Left lung (tissue), 10 donors: ENCODE measurements around the gene ZNF423. TPM values are rescaled to one million over a fixed set of nuclear protein-coding genes. Genes with fewer than 3 reads are reported as not detected.
A peak's percentile ranks its signal among the peaks of the same experiment; 100 is the strongest.

Experiments used
- ATAC-seq: fragments of 200-7000 bp; cut with Tn5 transposase; one replicate; pipeline ENCODE4 v1.9.1; 2020; ENCODE audit warnings: moderate library complexity
- DNase-seq, 4 donors: peaks; one replicate each; pipeline ENCODE4 v3.0.0-alpha.2; 2013 to 2020
- H3K27ac ChIP-seq, 2 donors: fragments of 200-600 bp; sonication (generic) in 1 of 2; one replicate each; pipeline versions ENCODE4 v1.5.0 to v1.8.0; 2020 to 2021
- H3K27me3 ChIP-seq, 2 donors: fragments of 200-600 bp; sonication (generic) in 1 of 2; one replicate each; pipeline versions ENCODE4 v1.5.0 to v1.8.0; 2020 to 2021
- H3K36me3 ChIP-seq, 2 donors: fragments of 200-600 bp; sonication (generic) in 1 of 2; one replicate each; pipeline versions ENCODE4 v1.5.0 to v1.8.0; 2020 to 2021
- H3K4me1 ChIP-seq, 2 donors: fragments of 200-600 bp; one replicate each; pipeline ENCODE4 v1.8.0; 2021
- H3K4me3 ChIP-seq, 2 donors: fragments of 200-600 bp; sonication (generic) in 1 of 2; one replicate each; pipeline versions ENCODE4 v1.5.0 to v1.8.0; 2020 to 2021; ENCODE audit warnings: mild to moderate bottlenecking in 1 of 2
- H3K9me3 ChIP-seq, 2 donors: fragments of 200-600 bp; sonication (generic) in 1 of 2; one replicate each; pipeline versions ENCODE4 v1.5.0 to v1.8.0; 2020 to 2021
- CTCF ChIP-seq, 2 donors: fragments of 200-600 bp; sonication (generic) in 1 of 2; IDR thresholded peaks; one replicate each; pipeline versions ENCODE4 v1.5.0 to v1.8.0; 2021; ENCODE audit warnings: antibody characterized with exemption in 2 of 2
- intact Hi-C, 2 donors: fragments of 100-400 bp; cut with DNase I; formaldehyde crosslinking; loops; one replicate each; pipeline versions ENCODE4 v1.11.2 to v1.14.2; 2022
- polyA plus RNA-seq, 6 donors: library from polyadenylated mRNA; unstranded; fragments of 120-200 nt; gene quantifications; one replicate each; pipeline ENCODE4 v1.2.1, GENCODE V29; 2013; ENCODE audit not compliant: insufficient read length in 6 of 6
- total RNA-seq, 2 donors: library from RNA; stranded (reverse); fragmentation: NEBNext Ultra II Directional; extraction: Animal tissue kit (Norgen Biotek cat#: 25700); gene quantifications; one replicate each; pipeline ENCODE4 v1.2.1, GENCODE V29; 2021
- donor health status: DM: no; HTN: yes; CAD: no.
- donor health status: DM: no; HTN: no; CAD: no.

Gene ZNF423
- total and polyA plus RNA-seq, 8 donors = 7.8 to 30.5 (median 26.6) TPM

GRCh38 chr16:49505556-49505955 is 350.4 kb downstream of the ZNF423 start:
- Histone ChIP-seq H3K27me3 (no peaks in the 10 kb centered on the region), H3K36me3 (no peaks in the 10 kb centered on the region), H3K4me1 (no peaks in the 10 kb centered on the region), H3K9me3 (no peaks in the 10 kb centered on the region), H3K27ac (no peak overlapping the region), H3K4me3 (no peak overlapping the region)
- ATAC-seq (no peak), DNase-seq (no peak)
- TF ChIP-seq CTCF (IDR thresholded peaks at IDR 0.05) = no peak
- intact Hi-C loops = no loop called here

GRCh38 chr16:49504626-49505025 is 351.3 kb downstream of the ZNF423 start:
- Histone ChIP-seq H3K4me1 (no peaks in the 10 kb centered on the region), H3K9me3 (no peaks in the 10 kb centered on the region), H3K36me3 (no peaks in the 10 kb centered on the region), H3K27ac (no peak overlapping the region), H3K27me3 (no peaks in the 10 kb centered on the region), H3K4me3 (no peak overlapping the region)
- intact Hi-C loops = no loop called here
- no peak for TF ChIP-seq CTCF (IDR thresholded peaks at IDR 0.05)
- peak in 1 of 4 donors; percentile 4 for DNase-seq
- ATAC-seq = no peak

- Histone ChIP-seq H3K9me3 (no peaks in the 10 kb centered on the region), H3K27me3 (no peaks in the 10 kb centered on the region), H3K36me3 (no peaks in the 10 kb centered on the region), H3K4me3 (no peak overlapping the region), H3K27ac (no peak overlapping the region), H3K4me1 (no peaks in the 10 kb centered on the region)
- TF ChIP-seq CTCF (IDR thresholded peaks at IDR 0.05) = no peak
- DNase-seq = peak in 2 of 4 donors; percentile 8 to 19
- intact Hi-C loops = no loop called here
- ATAC-seq = no peak
These were observed 351.9 kb downstream of the ZNF423 start for GRCh38 chr16:49504023-49504364.

- Histone ChIP-seq H3K27ac (no peak overlapping the region), H3K36me3 (no peaks in the 10 kb centered on the region), H3K4me1 (no peaks in the 10 kb centered on the region), H3K27me3 (no peaks in the 10 kb centered on the region), H3K9me3 (no peaks in the 10 kb centered on the region), H3K4me3 (no peak overlapping the region)
- no peak for TF ChIP-seq CTCF (IDR thresholded peaks at IDR 0.05)
- peak in 1 of 4 donors; percentile 27 for DNase-seq
- ATAC-seq = no peak
- intact Hi-C loops = no loop called here
These were observed 352.5 kb downstream of the ZNF423 start for GRCh38 chr16:49503256-49504022.

GRCh38 chr16:49502136-49502881 is 353.6 kb downstream of the ZNF423 start:
- no peak for TF ChIP-seq CTCF (IDR thresholded peaks at IDR 0.05)
- no peak overlapping the region for H3K4me3 ChIP-seq
- H3K27ac ChIP-seq = no peak overlapping the region
- no peaks in the 10 kb centered on the region for H3K27me3 ChIP-seq
- ATAC-seq (no peak), DNase-seq (peak in 1 of 4 donors; percentile 3)
- no peaks in the 10 kb centered on the region for H3K36me3 ChIP-seq
- no peaks in the 10 kb centered on the region for H3K9me3 ChIP-seq
- intact Hi-C loops = no loop called here
- H3K4me1 ChIP-seq = no peaks in the 10 kb centered on the region
